ENCODE results near the gene DPM2.

The DPM2 gene

GRCh38 chr9:127916720-127917581 is 20.7 kb downstream of the DPM2 start, which contains the start of gene ST6GALNAC4:
Gene ST6GALNAC4 (minus strand): TSS chr9:127917041. CDS start chr9:127916419, 622 bp downstream.
- peak; percentile 95 for DNase-seq

GRCh38 chr9:127915801-127916719 is 21.6 kb downstream of the DPM2 start:
- DNase-seq: no peak

DNA sequence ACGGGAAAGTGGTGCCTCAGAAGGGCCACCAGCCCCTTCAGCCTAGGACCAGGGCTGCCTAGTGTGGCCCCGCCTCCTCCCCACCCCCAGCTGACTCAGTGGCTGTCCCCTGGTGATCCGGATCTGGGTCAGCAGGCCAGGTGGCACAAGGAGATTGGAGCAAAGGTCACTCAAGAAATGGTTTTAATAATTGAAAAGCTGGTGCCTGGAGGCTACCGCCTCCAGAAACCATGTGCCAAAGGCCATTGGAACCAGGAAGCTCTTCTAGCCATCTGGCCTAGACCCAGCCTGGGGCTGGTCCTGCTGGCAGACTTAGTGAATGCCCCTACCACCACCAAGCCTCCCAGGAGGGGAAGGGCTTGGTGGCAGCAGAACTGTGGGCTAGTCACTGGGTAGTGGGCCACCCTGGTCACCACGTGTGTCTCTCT is 22.3 kb downstream of the DPM2 start:
- DNase-seq: no peak

GRCh38 chr9:127913682-127914081 is 24.0 kb downstream of the DPM2 start:
- DNase-seq: no peak

GRCh38 chr9:127912882-127913281 is 24.8 kb downstream of the DPM2 start:
- no peak for DNase-seq

GRCh38 chr9:127912296-127912695 is 25.4 kb downstream of the DPM2 start:
- no peak for DNase-seq

GRCh38 chr9:127910613-127911205 is 26.9 kb downstream of the DPM2 start:
- DNase-seq: no peak

- DNase-seq: no peak
Observed at GRCh38 chr9:127909839-127910273, 27.8 kb downstream of the DPM2 start.

GRCh38 chr9:127908660-127908926 is 29.1 kb downstream of the DPM2 start:
- DNase-seq: no peak

DNA sequence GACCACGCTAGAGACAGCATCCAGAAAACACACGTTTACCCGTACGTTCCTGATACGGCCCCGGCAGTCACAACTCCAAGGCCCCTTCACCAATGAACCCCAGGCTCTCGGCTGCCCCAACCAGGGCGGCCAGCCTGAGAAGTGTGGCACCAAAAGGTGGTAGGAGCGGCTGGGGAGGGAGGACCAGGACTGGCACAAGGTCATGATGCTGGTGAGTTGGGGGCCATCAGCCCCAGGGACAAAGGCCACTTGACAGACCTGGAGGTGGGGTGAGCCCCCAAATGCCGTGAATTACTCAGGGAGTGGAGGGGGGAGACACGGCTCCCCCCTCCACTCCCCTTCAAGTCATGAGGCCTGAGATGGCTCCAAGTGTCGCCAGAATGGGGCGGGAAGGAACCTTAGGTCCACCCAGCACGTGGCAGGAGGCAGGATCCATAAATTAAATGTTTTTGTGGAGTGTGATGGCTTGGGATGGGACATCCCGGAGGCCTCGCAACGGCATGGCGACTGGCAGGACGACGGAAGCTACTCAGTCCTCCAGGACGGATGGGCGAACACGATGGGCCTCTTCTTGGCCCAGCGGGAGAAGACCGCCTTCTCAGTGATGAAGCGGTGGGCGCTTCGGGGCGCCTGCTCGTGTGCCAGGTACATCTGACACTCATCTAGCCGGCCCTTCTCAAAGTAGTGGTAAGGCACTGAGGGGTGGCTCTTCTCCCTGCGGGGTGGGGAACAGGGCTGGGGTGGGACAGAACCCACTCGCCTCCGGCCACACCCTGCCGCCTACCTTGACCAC is 29.6 kb downstream of the DPM2 start:
- no peak for DNase-seq

DNA sequence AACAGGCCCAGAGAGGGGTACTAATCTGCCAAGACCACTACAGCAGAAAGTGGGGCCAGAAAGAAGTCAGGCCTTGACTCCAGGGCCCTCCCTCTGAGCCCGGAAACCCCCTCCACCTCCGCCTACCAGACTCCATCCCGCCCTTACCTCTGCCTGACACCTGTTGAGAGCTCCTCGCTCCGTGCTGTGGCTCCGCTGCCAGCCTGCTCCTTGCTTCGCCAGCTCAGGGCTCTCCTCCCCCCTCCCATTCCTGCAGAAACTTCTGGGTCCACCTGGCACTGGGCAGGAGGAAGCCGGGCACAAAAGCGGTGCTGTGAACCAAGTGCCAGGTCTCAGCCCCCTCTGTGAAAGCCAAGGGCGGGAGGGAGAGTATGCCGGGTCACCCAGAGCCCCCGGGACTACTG is 31.9 kb downstream of the DPM2 start:
- peak; percentile 61 for DNase-seq

GRCh38 chr9:127905004-127905728 is 32.5 kb downstream of the DPM2 start:
- peak; percentile 59 for DNase-seq

DNA sequence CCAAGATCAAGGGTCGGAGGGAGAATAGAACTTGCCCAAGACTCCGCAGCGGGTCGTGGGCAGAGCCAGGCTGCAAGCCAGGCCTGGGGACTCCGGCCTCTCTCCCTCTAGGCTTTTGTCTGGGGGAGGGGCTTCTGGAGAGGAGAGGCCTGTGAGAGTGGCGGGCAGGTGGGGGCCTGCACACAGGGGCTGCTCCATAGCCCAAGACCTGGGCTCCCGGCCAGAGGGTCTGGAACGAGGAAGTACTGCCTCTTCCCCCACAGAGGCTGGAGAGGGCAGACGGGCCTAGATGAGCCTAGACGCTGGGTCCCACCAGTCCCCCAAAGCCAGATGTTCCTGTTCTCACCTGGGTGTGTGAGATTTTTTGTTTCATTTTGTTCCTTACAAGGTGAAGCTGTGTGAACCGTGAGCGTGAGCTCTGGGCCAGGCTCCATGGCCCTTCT is 33.1 kb downstream of the DPM2 start:
- DNase-seq: no peak

DNA sequence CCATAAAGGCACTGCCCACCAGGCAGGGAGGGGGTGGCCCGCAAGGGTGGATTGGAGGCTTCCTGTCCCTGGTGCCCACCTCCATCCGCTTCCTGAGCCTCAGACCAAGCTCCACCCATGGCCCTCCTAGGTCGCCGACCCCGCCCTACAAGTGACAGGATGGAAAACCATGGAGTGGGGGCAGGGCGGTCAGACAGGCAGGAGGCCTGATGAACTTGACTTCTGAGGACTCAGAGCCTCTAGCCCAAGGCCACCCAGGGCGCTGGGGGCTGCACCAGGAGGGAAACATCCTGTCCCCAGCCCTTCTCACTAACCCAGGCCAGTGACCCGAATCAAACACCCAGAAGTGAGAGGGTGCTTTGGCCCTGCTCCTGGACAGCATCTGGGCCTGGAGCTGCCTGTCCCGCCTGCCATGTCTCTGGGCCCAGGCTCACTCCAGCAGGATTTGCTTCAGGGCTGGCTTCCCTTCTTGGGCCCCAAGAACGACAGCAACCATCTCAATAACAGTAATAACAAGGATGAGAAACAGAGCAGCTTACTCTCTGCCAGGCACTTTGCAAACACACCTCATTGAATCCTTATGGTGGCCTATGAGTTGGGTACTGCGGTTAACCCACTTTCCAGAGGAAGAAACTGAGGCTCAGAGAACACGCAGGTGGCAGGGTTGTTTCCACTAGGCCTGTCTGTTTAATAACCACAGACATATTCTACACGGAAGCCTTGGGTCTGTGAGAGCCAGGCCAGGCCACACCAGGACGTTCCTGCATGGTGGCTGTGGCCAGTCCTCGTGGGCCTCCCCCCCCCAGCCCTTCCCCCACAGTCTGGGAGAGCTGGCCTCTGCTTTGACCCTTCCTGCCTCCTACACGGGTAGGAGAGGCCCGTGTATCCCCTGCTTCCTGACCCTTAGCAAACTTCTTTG is 33.8 kb downstream of the DPM2 start:
- peak; percentile 90 for DNase-seq

DNA sequence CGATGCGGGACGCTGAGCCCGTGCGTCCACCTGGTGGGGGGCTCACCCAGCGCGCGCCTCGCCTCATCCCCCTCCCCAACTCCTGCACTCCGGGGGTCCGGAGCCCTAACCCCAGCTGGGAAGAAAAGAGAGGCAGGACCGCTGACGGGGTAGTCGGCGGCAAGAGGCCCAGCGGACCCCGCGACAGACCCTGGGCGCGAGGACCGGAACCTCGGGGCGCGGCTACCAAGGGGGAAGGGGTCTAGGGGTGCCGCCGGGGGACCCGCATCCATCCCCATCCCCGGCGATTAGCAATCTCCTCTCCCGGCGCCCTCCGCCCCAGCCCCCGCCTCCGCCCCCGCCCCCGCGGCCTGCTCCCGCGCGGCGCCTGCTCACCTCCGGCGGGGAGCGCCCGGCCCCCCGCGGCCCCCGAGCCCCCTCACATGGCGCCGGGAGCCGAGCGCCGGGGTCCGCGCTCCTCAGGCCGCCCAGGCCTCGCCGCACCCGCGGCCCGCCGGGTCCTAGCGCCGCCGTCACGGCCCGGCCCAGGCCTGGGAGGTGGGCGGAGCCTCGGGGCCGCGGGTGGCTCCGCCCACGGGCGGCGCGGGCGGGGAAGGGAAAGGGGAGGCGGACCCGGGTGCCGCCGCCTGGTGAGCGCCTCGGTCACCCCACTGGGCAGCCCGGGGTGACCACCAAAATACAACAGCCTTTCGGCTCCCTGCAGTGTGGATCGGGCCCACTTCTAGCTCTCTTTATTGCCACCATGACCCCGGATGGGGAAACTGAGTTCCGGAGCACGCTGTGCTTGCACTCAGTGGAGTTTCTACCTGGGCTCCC is 38.3 kb downstream of the DPM2 start, which contains the start of gene ST6GALNAC6:
ST6GALNAC6 (minus strand) TSS at position 476 of the 816 bp plus-strand sequence. CDS start 1,622 bp downstream, outside the sequence.
- DNase-seq: peak; percentile 81

GRCh38 chr9:127898433-127899127 is 39.1 kb downstream of the DPM2 start:
- DNase-seq: no peak

- no peak for DNase-seq
Observed at GRCh38 chr9:127897193-127897692, 40.4 kb downstream of the DPM2 start.

DNA sequence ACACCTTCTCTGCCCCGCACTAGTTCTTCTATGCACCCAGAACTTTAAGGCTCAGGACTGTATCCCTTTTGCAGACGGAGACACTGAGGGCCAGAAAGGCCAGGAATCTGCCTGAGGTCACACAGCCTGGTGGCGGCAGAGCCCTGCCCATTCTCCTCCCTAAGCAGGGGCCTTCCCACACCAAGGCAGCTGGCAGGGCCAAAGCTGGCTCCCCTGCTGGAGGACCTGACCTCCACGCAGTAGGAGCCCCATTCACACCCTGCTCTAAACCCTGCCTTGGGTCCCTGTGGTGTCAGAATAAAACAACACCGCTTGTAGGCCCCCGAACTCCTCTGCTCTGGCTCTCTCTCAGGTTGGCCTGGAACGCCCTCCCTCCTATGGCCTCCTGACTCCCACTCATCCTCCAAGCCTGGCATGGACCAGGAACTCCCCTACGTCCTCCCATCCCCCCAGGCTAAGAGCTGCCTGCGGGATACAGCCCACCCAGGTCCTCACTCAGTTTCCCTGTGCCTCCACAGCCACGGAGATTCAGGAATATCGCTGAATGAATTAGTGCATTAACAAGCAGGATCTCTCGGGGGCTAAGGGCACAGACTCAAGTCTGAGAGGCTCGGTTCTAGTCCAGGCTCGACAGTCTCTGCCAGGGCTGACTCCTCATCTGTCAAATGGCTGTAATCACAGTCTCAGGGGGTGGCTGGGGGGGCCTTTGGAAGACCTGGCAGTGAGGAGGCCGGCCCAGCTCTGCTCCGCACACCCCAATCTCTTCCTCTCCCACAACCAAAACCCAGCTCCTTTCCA is 41.1 kb downstream of the DPM2 start:
- DNase-seq: no peak

All from activated CD4-positive, alpha-beta T cell treated with anti-CD3 and anti-CD28 coated beads for 48 hours (primary cell).